Mammary epithelial cell (primary cell): ENCODE data around the gene PPP1R13B.

Source experiments
- CTCF ChIP-seq, 2 donors: IDR thresholded peaks in 1 of 2; conservative IDR thresholded peaks in 1 of 2; 2 replicates each; pipeline ENCODE4 v1.5.1; 2011 to 2012; ENCODE audit warnings: inconsistent platforms in 2 of 2, low read length in 2 of 2, mild to moderate bottlenecking in 2 of 2, control low read depth in 1 of 2, low read depth in 1 of 2; ENCODE audit not compliant: insufficient read depth in 1 of 2; ENCODE audit errors: extremely low read depth in 1 of 2
- EZH2 ChIP-seq: IDR thresholded peaks from 2 replicates; pipeline ENCODE4 v1.6.1; 2012; ENCODE audit warnings: low read length, inconsistent platforms, borderline replicate concordance

GRCh38 chr14:103854017-103854808 is 6.8 kb upstream of the PPP1R13B start:
- no peak for TF ChIP-seq CTCF (conservative IDR thresholded peaks at IDR 0.05 in 1 of 2, IDR thresholded peaks at IDR 0.05 in 1 of 2; ENCODE audit: extremely low read depth in 1 of 2, insufficient read depth in 1 of 2, low read depth in 1 of 2, low read length in 2 of 2)
- TF ChIP-seq EZH2: no peak
